Measurements from ENCODE around the gene CDHR1. TPM values are rescaled to one million over a fixed set of nuclear protein-coding genes. Genes with fewer than 3 reads are reported as not detected.
"Not testable (repeated sequence)": the region's sequence is repeated elsewhere in the genome, so short reads cannot be mapped to it uniquely, and the experiment has no call there.

The CDHR1 gene
- total RNA-seq, 2 donors from 2014 or later, result 3.3 to 10.2 TPM

GRCh38 chr10:84179059-84179710 is 15.2 kb upstream of the CDHR1 start:
- Mint-ChIP-seq H3K4me3 (no peak overlapping the region), H3K9me3 (no peaks in the 10 kb centered on the region), H3K4me1 (ENCODE audit: low read depth in 2 of 2) (peaks cover 6 to 7% of the 10 kb centered on the region in 2 donors), H3K36me3 (no peaks in the 10 kb centered on the region), H3K27me3 (no peaks in the 10 kb centered on the region), H3K27ac (no peak overlapping the region)
- no peak for DNase-seq (ENCODE audit: low spot score)
- ATAC-seq, result peak; percentile 31 to 47

- H3K4me3 Mint-ChIP-seq; H3K27me3 Mint-ChIP-seq; H3K27ac Mint-ChIP-seq; ATAC-seq; H3K36me3 Mint-ChIP-seq; H3K9me3 Mint-ChIP-seq; DNase-seq (ENCODE audit: low spot score): not testable (repeated sequence)
- H3K4me1 Mint-ChIP-seq (ENCODE audit: low read depth in 2 of 2), result peaks cover 11 to 12% of the 10 kb centered on the region in 2 donors
Measured at GRCh38 chr10:84180386-84180785, 14.0 kb upstream of the CDHR1 start.

- peaks cover 7 to 9% of the 10 kb centered on the region in 2 donors for H3K4me1 Mint-ChIP-seq (ENCODE audit: low read depth in 2 of 2)
- H3K36me3 Mint-ChIP-seq, result no peaks in the 10 kb centered on the region
- H3K27ac Mint-ChIP-seq, result no peak overlapping the region
- H3K4me3 Mint-ChIP-seq, result no peak overlapping the region
- no peak for ATAC-seq
- DNase-seq (ENCODE audit: low spot score), result no peak
- H3K27me3 Mint-ChIP-seq, result no peaks in the 10 kb centered on the region
- no peaks in the 10 kb centered on the region for H3K9me3 Mint-ChIP-seq
Measured at GRCh38 chr10:84181631-84182030, 12.7 kb upstream of the CDHR1 start.

GRCh38 chr10:84184517-84184916 is 9.8 kb upstream of the CDHR1 start:
- Mint-ChIP-seq H3K4me3 (no peak overlapping the region), H3K27ac (no peak overlapping the region), H3K9me3 (no peaks in the 10 kb centered on the region), H3K4me1 (ENCODE audit: low read depth in 2 of 2) (peaks cover 5 to 11% of the 10 kb centered on the region in 2 donors), H3K27me3 (no peaks in the 10 kb centered on the region), H3K36me3 (no peaks in the 10 kb centered on the region)
- DNase-seq (ENCODE audit: low spot score) (no peak), ATAC-seq (no peak)

- DNase-seq (ENCODE audit: low spot score), result no peak
- Mint-ChIP-seq H3K9me3 (no peaks in the 10 kb centered on the region), H3K4me3 (no peak overlapping the region), H3K27me3 (no peaks in the 10 kb centered on the region), H3K4me1 (ENCODE audit: low read depth in 2 of 2) (peaks cover 5 to 11% of the 10 kb centered on the region in 2 donors), H3K36me3 (no peaks in the 10 kb centered on the region), H3K27ac (no peak overlapping the region)
- ATAC-seq, result no peak
Measured at GRCh38 chr10:84185526-84186175, 8.7 kb upstream of the CDHR1 start.

- peaks cover 15 to 17% of the 10 kb centered on the region in 2 donors for H3K4me1 Mint-ChIP-seq (ENCODE audit: low read depth in 2 of 2)
Measured at GRCh38 chr10:84188815-84189214, 5.5 kb upstream of the CDHR1 start.

GRCh38 chr10:84190621-84191020 is 3.7 kb upstream of the CDHR1 start:
- Mint-ChIP-seq H3K27me3 (no peaks in the 10 kb centered on the region), H3K9me3 (no peaks in the 10 kb centered on the region)

More at GRCh38 chr10:84188815-84189214, 5.5 kb upstream of the CDHR1 start:
- DNase-seq (ENCODE audit: low spot score) (peak; percentile 28), ATAC-seq (no peak)
- Mint-ChIP-seq H3K27ac (no peak overlapping the region), H3K4me3 (no peak overlapping the region), H3K27me3 (no peaks in the 10 kb centered on the region), H3K9me3 (no peaks in the 10 kb centered on the region), H3K36me3 (no peaks in the 10 kb centered on the region)

GRCh38 chr10:84191106-84191505 is 3.2 kb upstream of the CDHR1 start:
- ATAC-seq (no peak), DNase-seq (ENCODE audit: low spot score) (peak; percentile 53)
- no peaks in the 10 kb centered on the region for H3K27me3 Mint-ChIP-seq
- H3K4me3 Mint-ChIP-seq, result no peak overlapping the region
- no peak overlapping the region for H3K27ac Mint-ChIP-seq
- peaks cover 10 to 13% of the 10 kb centered on the region in 2 donors for H3K4me1 Mint-ChIP-seq (ENCODE audit: low read depth in 2 of 2)
- no peaks in the 10 kb centered on the region for H3K36me3 Mint-ChIP-seq
- H3K9me3 Mint-ChIP-seq, result no peaks in the 10 kb centered on the region

More at GRCh38 chr10:84190621-84191020, 3.7 kb upstream of the CDHR1 start:
- Mint-ChIP-seq H3K27ac (no peak overlapping the region), H3K4me3 (no peak overlapping the region), H3K4me1 (ENCODE audit: low read depth in 2 of 2) (peaks cover 10 to 13% of the 10 kb centered on the region in 2 donors), H3K36me3 (no peaks in the 10 kb centered on the region)
- peak; percentile 49 for DNase-seq (ENCODE audit: low spot score)
- no peak for ATAC-seq

GRCh38 chr10:84193327-84193726 is 1.0 kb upstream of the CDHR1 start:
- peaks cover 10% of the 10 kb centered on the region in 2 donors for H3K4me1 Mint-ChIP-seq (ENCODE audit: low read depth in 2 of 2)
- no peaks in the 10 kb centered on the region for H3K36me3 Mint-ChIP-seq
- H3K27ac Mint-ChIP-seq, result no peak overlapping the region
- no peak overlapping the region for H3K4me3 Mint-ChIP-seq
- no peak for ATAC-seq
- no peaks in the 10 kb centered on the region for H3K9me3 Mint-ChIP-seq
- DNase-seq (ENCODE audit: low spot score), result peak; percentile 25
- H3K27me3 Mint-ChIP-seq, result no peaks in the 10 kb centered on the region

- H3K27ac Mint-ChIP-seq, result no peak overlapping the region
- DNase-seq (ENCODE audit: low spot score), result peak; percentile 37
Measured at GRCh38 chr10:84193846-84194423, 402 bp upstream of the CDHR1 start.

GRCh38 chr10:84195044-84195830 is 900 bp downstream of the CDHR1 start:
- Mint-ChIP-seq H3K27ac (no peak overlapping the region), H3K4me1 (ENCODE audit: low read depth in 2 of 2) (peaks cover 6 to 10% of the 10 kb centered on the region in 2 donors), H3K36me3 (no peaks in the 10 kb centered on the region), H3K9me3 (no peaks in the 10 kb centered on the region), H3K4me3 (peak overlapping the region; percentile 51), H3K27me3 (no peaks in the 10 kb centered on the region)
- DNase-seq (ENCODE audit: low spot score), result peak; percentile 58
- peak in 1 of 2 donors; percentile 1 for ATAC-seq

More at GRCh38 chr10:84193846-84194423, 402 bp upstream of the CDHR1 start:
- no peaks in the 10 kb centered on the region for H3K36me3 Mint-ChIP-seq
- H3K4me1 Mint-ChIP-seq (ENCODE audit: low read depth in 2 of 2), result peaks cover 9 to 10% of the 10 kb centered on the region in 2 donors
- peak overlapping the region; percentile 51 for H3K4me3 Mint-ChIP-seq
- ATAC-seq, result no peak
- H3K27me3 Mint-ChIP-seq, result no peaks in the 10 kb centered on the region
- H3K9me3 Mint-ChIP-seq, result no peaks in the 10 kb centered on the region

GRCh38 chr10:84196083-84196482 is 1.7 kb downstream of the CDHR1 start:
- peak; percentile 29 for DNase-seq (ENCODE audit: low spot score)
- Mint-ChIP-seq H3K4me3 (no peak overlapping the region), H3K27ac (no peak overlapping the region), H3K27me3 (no peaks in the 10 kb centered on the region), H3K36me3 (no peaks in the 10 kb centered on the region), H3K9me3 (no peaks in the 10 kb centered on the region), H3K4me1 (ENCODE audit: low read depth in 2 of 2) (peaks cover 5 to 6% of the 10 kb centered on the region in 2 donors)
- ATAC-seq, result no peak

GRCh38 chr10:84196941-84197340 is 2.6 kb downstream of the CDHR1 start:
- Mint-ChIP-seq H3K4me3 (no peak overlapping the region), H3K27ac (no peak overlapping the region), H3K4me1 (ENCODE audit: low read depth in 2 of 2) (no peaks in the 10 kb centered on the region), H3K36me3 (no peaks in the 10 kb centered on the region), H3K9me3 (no peaks in the 10 kb centered on the region), H3K27me3 (no peaks in the 10 kb centered on the region)
- ATAC-seq, result no peak
- DNase-seq (ENCODE audit: low spot score), result no peak
